Mucosa of descending colon (tissue), 3 donors: ENCODE data around the gene SGMS1. TPM values are rescaled to one million over a fixed set of nuclear protein-coding genes. Genes with fewer than 3 reads are reported as not detected.

Experiments used
- ATAC-seq: fragments of 200-7000 bp; cut with Tn5 transposase; one replicate; pipeline ENCODE4 v1.9.1; 2020; ENCODE audit warnings: mild to moderate bottlenecking, moderate library complexity
- DNase-seq, 3 donors: peaks; one replicate each; pipeline ENCODE4 v3.0.0-alpha.2; 2020
- H3K36me3 ChIP-seq: fragments of 200-600 bp; one replicate; pipeline ENCODE4 v1.8.0; 2021; ENCODE audit warnings: low read depth, mild to moderate bottlenecking
- H3K4me1 ChIP-seq: fragments of 200-600 bp; one replicate; pipeline ENCODE4 v1.8.0; 2021; ENCODE audit warnings: low read depth, mild to moderate bottlenecking
- H3K4me3 ChIP-seq: fragments of 200-600 bp; one replicate; pipeline ENCODE4 v1.8.0; 2021; ENCODE audit warnings: mild to moderate bottlenecking
- H3K9me3 ChIP-seq: fragments of 200-600 bp; one replicate; pipeline ENCODE4 v1.8.0; 2021; ENCODE audit warnings: mild to moderate bottlenecking
- CTCF ChIP-seq: fragments of 200-600 bp; IDR thresholded peaks from one replicate; pipeline ENCODE4 v1.8.0; 2022; ENCODE audit warnings: antibody characterized with exemption, mild to moderate bottlenecking
- intact Hi-C, 2 donors: fragments of 100-400 bp; cut with DNase I in 1 of 2; cut with micrococcal nuclease in 1 of 2; formaldehyde crosslinking; loops; one replicate each; pipeline versions ENCODE4 v1.11.0 to v1.11.1; 2022; cut with DNase I, micrococcal nuclease
- total RNA-seq, 3 donors: library from RNA; stranded (reverse); fragmentation: NEBNext Ultra II Directional in 2 of 3; extraction: Animal tissue kit (Norgen Biotek cat#: 25700) in 2 of 3; gene quantifications; one replicate each; pipeline versions ENCODE4 v1.2.1 to v1.2.4, GENCODE V29; 2021 to 2023
- donor health status: DM: no; HTN: no; CAD: no; lungs with moderate emphysema.
- donor health status: DM: no; HTN: no; CAD: no.
- donor health status: DM: no; HTN: yes; CAD: no.

SGMS1 gene
- total RNA-seq, 3 donors from 2014 or later: 14.4 to 28.4 (median 20.0) TPM

- intact Hi-C loops: no loop called here
- ATAC-seq: no peak
Observed at GRCh38 chr10:50582766-50583762, 40.7 kb downstream of the SGMS1 start.

GRCh38 chr10:50582046-50582445, 41.7 kb downstream of the SGMS1 start:
- Histone ChIP-seq H3K4me3 (no peak overlapping the region), H3K4me1 (peaks cover 29% of the 10 kb centered on the region), H3K36me3 (no peaks in the 10 kb centered on the region), H3K9me3 (no peaks in the 10 kb centered on the region)
- no peak for TF ChIP-seq CTCF
- intact Hi-C loops: no loop called here
- ATAC-seq (no peak), DNase-seq (no peak)

More at GRCh38 chr10:50582766-50583762, 40.7 kb downstream of the SGMS1 start:
- peaks cover 24% of the 10 kb centered on the region for H3K4me1 ChIP-seq
- H3K36me3 ChIP-seq: no peaks in the 10 kb centered on the region
- no peak overlapping the region for H3K4me3 ChIP-seq
- DNase-seq: no peak
- TF ChIP-seq CTCF: no peak
- H3K9me3 ChIP-seq: no peaks in the 10 kb centered on the region

- no peak for TF ChIP-seq CTCF
- Histone ChIP-seq H3K4me3 (no peak overlapping the region), H3K9me3 (no peaks in the 10 kb centered on the region), H3K36me3 (no peaks in the 10 kb centered on the region), H3K4me1 (peaks cover 29% of the 10 kb centered on the region)
- intact Hi-C loops: no loop called here
- ATAC-seq (no peak), DNase-seq (no peak)
Observed at GRCh38 chr10:50580262-50580891, 43.4 kb downstream of the SGMS1 start.

- ATAC-seq (peak; percentile 91), DNase-seq (no peak)
- Histone ChIP-seq H3K36me3 (no peaks in the 10 kb centered on the region), H3K4me1 (peaks cover 29% of the 10 kb centered on the region), H3K4me3 (no peak overlapping the region), H3K9me3 (no peaks in the 10 kb centered on the region)
- no peak for TF ChIP-seq CTCF
- intact Hi-C loops: no loop called here
Observed at GRCh38 chr10:50579491-50580261, 44.1 kb downstream of the SGMS1 start.

- no peak for ATAC-seq
- H3K4me1 ChIP-seq: peaks cover 29% of the 10 kb centered on the region
- no peak overlapping the region for H3K4me3 ChIP-seq
- DNase-seq: no peak
- no peak for TF ChIP-seq CTCF
- H3K9me3 ChIP-seq: no peaks in the 10 kb centered on the region
- intact Hi-C loops: no loop called here
- no peaks in the 10 kb centered on the region for H3K36me3 ChIP-seq
Observed at GRCh38 chr10:50578949-50579348, 44.8 kb downstream of the SGMS1 start.
